Measurements from ENCODE around the gene SBK3. TPM values are rescaled to one million over a fixed set of nuclear protein-coding genes. Genes with fewer than 3 reads are reported as not detected.
"Not testable (repeated sequence)": the region's sequence is repeated elsewhere in the genome, so short reads cannot be mapped to it uniquely, and the experiment has no call there.

The SBK3 gene
- total RNA-seq, 1 donor from 2014 or later, result 16.6 TPM

DNA sequence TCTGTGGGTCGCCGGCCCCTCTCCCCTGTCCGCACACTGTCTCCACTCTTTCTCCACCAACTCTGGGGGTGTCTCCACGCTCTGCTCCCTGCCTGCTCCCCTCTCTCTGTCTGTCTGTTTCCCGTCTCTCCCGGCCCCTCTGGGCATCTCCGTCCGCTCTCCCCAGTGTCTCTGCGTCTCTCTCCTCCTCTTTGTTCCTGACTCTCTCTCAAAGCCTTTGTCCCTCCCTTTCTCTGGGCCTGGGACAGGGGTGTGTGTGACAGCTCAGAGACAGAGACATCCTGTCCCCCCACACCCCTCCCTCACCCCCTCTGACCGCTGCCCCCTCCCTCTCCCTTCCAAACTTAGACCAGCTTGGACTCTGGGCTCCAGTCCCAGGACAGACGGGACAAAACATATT lies 668 bp upstream of the SBK3 start:
- ATAC-seq, result peak; percentile 88
- intact Hi-C loops (cut with micrococcal nuclease), result loop anchor here (2.0 kb wide), 1 partner anchor 35 kb away; the partner anchor contains the start of gene ZNF579
- peak; percentile 73 for DNase-seq

DNA sequence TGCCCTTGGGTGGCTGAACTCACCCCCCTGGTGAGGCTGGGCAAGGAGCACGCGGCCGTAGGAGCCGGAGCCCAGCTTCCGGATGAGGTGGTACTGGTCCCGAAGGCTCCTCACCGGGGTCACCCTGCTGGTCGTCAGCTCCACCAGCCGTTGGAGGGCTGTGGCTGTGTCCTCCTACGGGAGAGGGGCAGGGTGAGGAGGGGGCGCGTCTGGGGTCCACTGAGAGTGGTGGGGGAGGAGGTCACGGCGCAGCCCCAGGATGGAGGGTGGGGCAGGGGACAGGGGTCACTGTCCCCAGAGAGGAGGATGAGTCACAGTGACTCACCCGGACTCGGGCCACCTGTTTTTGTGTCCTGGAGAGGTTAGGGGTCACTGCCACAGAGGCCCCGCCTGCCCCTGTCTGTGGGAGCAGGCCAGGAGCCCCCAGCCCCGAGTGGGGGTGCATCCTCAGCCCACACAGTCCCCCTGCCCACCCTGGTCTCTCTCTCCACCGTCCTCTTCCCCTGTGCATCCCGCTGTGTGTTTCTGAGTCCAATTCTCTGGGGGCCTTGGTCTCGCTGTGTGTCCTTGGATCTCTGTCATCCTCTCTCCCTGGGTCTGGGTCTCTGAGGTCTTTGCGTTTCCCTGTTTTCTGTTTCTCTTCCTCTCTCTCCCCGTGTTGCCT lies 435 bp downstream of the SBK3 start:
- intact Hi-C loops (cut with micrococcal nuclease), result no loop called here
- ATAC-seq (no peak), DNase-seq (no peak)

DNA sequence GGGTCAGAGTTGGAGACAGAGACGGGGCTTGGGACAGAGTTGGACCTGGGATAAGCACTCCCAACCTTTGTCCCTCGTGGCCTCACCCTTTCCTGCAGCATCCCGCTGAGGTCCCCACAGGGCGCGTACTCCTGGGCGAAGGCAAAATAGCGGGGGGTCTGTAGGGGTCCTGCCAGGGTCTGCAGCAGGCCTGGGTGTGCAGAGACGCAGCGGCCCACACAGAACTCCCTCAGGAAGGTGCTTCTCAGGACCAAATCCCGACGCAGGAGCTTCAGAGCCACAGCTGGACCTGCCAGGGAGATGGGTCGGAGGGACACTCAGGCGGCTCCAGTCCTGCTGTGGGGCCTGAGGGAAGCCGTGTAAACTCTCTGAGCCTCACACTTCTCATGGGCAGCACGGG lies 1.3 kb downstream of the SBK3 start:
- ATAC-seq, result no peak
- no peak for DNase-seq
- intact Hi-C loops (cut with micrococcal nuclease), result no loop called here

DNA sequence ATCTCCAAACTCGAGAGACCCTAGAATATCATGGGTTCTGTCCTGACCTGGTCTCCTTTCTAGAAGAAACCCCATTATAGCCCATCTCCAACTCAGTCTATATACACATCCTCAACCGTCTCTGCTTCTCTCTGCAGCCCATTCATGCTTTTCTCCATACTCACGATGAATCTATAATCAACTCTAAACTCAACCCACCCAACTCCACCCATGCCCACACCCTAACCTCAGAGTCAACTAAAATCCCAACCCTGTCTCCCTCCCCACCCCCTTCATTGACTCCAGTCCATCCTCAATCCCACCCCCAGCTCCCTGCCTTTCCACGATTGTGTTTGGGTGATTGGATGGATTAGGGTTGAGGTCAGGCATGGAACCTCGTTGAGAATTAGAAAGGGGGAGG lies 1.8 kb downstream of the SBK3 start:
- ATAC-seq, result no peak
- intact Hi-C loops (cut with micrococcal nuclease), result no loop called here
- DNase-seq, result no peak

DNA sequence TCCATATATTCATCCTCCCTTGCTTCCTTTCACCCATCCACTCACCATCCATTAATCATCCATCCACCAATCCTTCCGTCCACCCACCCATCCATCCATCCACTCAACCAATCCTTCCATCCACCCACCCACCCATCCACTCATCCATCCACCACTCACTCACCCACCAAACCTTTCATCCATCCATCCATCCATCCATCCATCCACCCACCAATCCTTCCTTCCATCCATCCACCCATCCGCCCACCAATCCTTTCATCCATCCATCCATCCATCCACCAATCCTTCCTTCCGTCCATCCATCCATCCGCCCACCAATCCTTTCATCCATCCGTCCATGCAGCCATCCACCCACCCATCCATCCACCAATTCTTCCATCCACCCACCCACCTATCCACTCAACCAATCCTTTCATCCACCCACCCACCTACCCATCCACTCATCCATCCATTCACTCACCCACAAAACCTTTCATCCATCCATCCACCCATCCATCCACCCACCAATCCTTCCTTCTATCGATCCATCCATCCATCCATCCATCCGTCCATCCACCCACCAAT lies 3.0 kb downstream of the SBK3 start:
- intact Hi-C loops (cut with micrococcal nuclease), result no loop called here
- DNase-seq (no peak), ATAC-seq (no peak)

DNA sequence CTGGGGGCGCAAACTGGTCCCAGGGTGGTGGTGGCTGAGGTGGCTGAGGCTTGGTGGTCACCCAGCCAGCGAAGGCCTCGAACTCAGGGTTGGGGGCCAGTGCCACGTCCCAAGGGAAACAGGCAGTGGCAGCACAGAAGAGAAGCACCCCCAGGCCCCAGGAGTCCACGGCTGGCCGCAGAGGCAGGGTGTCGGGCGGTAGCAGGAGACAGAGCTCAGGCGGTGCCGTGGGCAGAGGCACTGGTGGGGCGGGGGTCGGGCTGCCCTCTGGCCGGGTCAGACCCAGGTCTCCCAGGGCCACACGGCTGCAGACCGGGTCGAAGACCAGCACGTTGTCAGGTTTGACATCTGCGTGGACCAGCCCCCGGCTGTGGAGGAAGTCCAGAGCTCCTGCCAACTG lies 4.3 kb downstream of the SBK3 start:
- no peak for DNase-seq
- intact Hi-C loops (cut with micrococcal nuclease), result no loop called here
- no peak for ATAC-seq

DNA sequence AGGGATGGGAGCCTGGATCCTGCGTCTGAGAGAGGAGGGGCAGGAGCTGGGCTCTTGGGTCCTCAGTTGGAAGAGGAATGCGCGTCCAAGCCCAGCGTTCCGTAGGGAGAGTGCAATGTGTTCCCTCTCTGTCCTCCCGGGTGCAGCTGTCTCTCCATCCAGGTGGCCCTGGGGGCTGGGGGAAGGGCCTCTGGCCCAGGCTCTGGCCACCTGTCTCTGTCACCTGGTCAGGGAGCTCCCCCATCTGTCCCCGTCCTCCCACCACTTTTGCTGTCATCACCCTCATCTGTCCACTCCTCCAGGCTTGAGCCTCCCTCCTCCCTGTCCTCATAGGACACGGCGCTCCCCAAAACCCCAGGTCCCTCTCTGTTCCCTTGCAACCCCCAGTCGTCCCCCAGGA lies 4.7 kb downstream of the SBK3 start:
- intact Hi-C loops (cut with micrococcal nuclease), result no loop called here
- DNase-seq, result no peak
- ATAC-seq, result no peak

DNA sequence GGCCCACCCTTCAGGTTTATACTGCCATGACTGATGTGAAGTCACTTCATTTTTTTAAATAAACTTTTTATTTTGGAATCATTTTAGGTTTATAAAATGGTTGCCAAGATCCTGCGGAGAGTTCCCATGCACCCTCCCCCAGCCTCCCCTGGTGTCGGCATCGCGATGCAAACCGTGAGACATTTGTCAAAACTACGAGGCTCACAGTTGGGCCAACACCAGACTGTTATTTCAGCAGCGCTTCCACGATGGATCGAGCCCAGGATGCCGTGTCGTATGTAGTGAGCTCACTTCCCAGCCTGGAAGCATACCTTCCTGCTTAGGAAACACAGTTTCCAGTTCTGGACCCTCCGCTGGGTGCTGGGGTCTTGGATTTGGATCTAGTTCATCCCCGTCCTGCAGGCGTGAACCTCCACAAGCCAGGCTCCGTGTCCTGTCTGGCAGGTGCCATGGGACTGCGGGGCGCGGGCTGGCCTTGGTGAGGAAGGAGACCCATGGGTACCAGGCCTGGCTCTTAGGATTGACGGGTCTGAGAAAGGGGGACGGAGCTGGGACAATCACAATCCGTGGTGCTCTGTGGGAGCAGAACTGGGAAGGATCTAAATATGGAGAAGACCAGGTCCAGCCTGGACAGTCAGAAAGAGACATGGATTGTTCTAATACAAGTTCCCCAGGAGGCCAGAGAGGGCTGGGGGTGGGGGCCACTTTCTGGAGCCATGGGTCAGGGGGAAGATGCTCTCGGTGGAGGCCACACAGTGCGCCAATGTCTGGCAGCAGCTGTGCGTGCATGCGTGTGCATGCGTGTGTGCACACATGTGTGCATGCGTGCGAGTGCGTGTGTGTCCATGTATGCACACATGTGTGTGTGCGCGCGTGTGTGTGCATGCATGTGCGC lies 6.0 kb downstream of the SBK3 start:
- DNase-seq, result no peak
- intact Hi-C loops (cut with micrococcal nuclease), result no loop called here
- no peak for ATAC-seq

DNA sequence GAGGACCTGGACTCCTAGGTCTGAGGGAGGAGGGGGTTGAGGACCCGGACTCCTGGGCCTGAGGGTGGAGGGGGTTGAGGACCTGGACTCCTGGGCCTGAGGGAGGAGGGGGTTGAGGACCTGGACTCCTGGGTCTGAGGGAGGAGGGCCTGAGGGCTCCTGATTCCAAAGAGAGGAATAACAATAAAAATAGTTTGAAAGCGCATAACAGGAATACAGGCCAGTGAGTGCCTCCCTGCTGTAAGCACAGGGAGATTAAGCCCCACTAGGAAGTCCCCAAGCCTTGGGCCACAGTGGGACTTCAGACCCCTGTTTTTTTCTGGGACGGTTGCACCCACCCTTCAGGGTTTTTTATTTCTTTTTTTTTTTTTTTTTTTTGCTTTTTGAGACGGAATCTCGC lies 7.2 kb downstream of the SBK3 start:
- DNase-seq (no peak), ATAC-seq (no peak)
- intact Hi-C loops (cut with micrococcal nuclease), result no loop called here

DNA sequence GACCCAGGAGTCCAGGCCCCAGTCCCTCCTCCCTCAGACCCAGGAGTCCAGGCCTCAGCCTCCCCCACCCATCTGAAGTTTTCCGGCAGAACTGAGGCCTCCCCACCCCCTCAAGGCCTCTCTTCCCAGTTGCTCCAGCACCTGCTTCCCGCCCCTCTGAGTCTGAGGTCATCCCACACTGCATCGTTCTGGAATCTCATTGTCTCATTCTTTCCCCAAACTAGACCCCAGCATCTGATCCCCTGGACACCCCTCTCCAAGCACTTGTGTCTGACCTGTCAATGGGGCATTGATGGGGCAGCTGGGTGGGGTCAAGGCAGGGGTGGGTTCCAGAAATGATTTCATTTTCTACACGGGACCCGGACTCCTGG lies 7.6 kb downstream of the SBK3 start:
- no peak for ATAC-seq
- DNase-seq, result no peak
- intact Hi-C loops (cut with micrococcal nuclease), result no loop called here

DNA sequence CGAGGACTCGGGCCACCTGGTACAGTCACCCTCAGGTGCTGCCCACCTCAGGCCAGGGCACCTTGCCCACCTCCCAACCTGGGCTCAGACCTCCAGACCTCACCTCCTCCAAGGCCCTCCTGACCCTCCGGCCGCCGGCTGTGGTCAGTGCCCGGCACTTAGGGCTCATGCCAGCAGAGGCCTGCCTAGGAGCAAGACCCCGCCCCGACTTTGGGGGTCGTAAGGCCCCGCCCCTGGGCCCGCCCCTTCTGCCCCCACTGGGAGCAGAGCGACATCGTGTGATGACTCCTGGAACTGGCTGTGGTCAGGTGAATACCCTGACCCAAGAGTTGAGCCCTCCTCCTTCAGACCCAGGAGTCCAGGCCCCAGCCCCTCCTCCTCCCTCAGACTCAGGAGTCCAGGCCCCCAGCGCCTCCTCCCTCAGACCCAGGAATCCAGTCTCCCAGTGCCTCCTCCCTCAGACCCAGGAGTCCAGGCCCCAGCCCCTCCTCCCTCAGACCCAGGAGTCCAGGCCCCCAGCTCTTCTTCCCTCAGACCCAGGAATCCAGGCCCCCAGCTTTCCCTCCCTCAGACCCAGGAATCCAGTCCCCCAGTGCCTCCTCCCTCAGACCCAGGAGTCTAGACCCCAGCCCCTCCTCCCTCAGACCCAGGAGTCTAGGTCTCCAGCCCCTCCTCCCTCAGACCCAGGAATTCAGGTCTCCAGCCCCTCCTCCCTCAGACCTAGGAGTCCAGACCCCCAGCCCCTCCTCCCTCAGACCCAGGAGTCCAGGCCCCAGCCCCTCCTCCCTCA lies 8.2 kb downstream of the SBK3 start, which contains the start of gene SBK2:
TSS of gene SBK2 (minus strand) at position 183 of the 790 bp plus-strand sequence. CDS start 839 bp downstream, outside the sequence.
- DNase-seq (peak; percentile 56), ATAC-seq (peak; percentile 40)
- intact Hi-C loops (cut with micrococcal nuclease), result no loop called here

DNA sequence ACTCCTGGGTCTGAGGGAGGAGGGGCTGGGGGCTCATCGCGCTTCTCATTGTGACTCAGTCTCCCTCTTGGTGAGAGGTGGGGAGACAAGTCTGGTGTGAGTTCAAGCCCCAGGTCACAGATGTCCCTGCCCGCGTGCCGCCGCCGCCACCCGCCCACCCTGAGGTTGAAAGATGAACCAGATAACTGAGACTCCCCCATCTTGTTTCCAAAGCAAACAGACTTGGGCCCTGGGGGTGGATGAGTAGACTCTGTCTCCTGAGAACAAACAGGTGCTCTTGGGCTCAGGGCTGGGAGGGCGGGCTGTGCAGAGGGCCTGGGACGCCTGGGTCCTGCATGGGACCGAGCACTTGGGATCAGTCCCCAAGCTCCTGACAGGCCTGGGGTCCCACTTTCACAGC lies 9.0 kb downstream of the SBK3 start:
- DNase-seq (no peak), ATAC-seq (no peak)
- intact Hi-C loops (cut with micrococcal nuclease), result no loop called here

DNA sequence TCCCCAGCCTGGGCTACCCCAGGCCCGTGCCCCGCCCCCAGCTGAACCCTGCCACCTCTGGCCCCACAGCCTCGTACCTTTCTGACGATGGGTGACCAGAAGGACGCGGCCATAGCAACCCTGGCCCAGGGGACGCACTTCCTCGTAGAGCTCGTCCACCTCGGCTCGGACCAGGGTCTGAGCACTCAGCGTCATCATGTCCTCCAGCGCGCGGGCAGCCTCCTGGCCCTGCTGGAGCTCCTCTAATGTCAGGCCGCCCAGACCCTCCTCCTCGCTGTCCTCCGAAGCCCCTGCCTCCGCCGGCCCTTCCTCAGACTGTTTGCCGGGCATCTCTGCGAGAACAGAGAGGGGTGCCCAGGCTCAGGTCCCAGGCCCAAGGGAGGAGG lies 9.4 kb downstream of the SBK3 start:
- intact Hi-C loops (cut with micrococcal nuclease), result no loop called here
- DNase-seq (no peak), ATAC-seq (no peak)

DNA sequence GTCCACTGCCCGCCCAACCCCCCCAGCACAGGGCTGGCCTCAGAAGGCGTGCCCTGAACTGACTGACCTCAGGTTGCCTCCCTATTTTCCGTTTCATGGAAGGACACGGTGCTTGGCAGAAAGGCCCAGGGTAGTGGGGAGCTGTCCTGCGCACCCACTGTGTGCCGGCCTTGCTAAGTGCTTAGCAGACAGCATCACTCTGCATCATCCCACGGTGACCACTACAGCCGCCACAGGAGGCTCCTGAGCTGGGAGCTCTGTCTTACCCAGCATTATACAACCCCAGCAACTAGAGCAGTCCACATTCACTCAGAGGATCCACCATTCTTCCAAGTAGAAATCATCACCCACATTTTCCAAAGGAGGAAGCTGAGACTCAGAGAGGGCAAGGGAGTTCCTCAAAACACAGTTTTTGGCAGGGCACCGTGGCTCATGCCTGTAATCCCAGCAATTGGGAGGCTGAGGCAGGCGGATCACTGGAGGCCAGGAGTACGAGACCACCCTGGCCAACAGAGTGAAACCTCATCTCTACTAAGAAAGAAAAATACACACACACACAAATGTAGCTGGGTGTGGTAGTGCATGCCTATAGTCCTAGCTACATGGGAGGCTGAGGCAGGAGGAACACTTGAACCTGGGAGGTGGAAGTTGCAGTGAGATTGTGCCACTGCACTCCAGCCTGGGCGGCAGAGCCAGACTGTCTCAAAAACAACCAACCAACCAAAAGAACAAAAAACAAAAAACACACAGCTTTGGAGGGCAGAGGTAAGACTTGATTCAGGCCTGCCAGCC lies 10.0 kb downstream of the SBK3 start:
- DNase-seq (no peak), ATAC-seq (no peak)
- intact Hi-C loops (cut with micrococcal nuclease), result no loop called here

DNA sequence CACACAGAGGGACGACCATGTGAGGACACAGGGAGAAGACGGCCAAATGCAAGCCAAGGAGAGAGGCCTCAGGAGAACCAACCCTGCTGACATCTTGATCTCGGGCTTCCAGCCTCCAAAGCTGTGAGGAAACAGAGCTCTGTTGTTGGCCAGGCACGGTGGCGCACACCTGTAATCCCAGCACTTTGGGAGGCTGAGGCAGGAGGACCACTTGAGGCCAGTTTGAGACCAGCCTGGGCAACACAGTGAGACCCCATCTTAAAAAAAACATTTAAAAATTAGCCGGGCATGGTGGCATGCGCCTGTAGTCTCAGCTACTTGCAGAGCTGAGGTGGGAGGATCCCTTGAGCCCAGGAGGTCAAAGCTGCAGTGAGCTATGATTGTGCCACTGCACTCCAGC lies 11.1 kb downstream of the SBK3 start:
- ATAC-seq; intact Hi-C loops (cut with micrococcal nuclease); DNase-seq: not testable (repeated sequence)

DNA sequence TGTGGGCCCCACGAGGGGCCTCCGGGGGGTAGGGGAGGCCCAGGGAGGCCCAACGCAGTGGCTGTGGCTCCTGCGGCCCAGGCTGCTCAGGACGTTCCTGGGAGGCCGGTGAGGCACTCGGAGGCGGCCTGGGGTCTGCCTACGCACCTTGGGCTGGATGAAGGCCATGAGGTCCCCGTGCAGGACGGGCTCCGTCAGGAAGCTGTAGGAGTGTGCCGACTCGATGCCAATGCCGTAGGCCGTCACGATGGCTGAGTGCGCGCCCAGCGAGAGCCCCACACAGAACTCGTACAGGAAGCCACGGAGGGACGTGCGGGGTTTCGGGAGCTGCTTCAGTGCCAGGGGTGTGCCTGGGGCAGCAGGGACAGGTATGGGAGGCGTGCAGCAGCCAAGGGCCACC lies 14.3 kb downstream of the SBK3 start:
- intact Hi-C loops (cut with micrococcal nuclease), result no loop called here
- DNase-seq (no peak), ATAC-seq (no peak)

DNA sequence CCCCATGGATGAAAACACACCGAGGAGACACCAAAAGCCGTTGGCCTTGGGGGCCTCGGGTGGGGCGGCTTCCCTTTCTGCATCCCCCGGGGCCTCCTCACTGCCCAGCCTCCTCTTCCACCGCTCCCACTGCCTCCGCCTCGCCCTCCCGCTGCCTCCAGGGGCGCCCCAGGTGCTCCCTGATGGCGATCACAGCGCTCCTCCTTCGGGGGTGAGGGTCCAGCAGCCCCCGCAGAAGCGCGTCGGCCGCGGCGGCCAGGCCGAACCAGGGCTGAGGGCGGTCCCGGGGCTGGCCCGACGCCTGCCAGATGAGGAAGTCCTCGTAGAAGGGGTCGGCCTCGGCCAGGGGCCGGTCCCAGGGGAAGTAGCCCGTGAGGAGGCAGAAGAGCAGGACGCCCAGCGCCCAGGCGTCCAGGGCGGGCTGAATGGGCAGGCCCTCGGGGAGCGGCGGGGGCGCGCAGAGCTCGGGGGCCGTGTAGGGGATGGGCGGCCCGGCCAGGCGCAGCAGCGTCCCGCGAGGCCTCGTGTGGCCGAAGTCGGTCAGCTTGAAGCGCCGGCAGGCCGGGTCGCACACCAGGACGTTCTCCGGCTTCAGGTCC lies 15.6 kb downstream of the SBK3 start:
- no peak for ATAC-seq
- intact Hi-C loops (cut with micrococcal nuclease), result no loop called here

DNA sequence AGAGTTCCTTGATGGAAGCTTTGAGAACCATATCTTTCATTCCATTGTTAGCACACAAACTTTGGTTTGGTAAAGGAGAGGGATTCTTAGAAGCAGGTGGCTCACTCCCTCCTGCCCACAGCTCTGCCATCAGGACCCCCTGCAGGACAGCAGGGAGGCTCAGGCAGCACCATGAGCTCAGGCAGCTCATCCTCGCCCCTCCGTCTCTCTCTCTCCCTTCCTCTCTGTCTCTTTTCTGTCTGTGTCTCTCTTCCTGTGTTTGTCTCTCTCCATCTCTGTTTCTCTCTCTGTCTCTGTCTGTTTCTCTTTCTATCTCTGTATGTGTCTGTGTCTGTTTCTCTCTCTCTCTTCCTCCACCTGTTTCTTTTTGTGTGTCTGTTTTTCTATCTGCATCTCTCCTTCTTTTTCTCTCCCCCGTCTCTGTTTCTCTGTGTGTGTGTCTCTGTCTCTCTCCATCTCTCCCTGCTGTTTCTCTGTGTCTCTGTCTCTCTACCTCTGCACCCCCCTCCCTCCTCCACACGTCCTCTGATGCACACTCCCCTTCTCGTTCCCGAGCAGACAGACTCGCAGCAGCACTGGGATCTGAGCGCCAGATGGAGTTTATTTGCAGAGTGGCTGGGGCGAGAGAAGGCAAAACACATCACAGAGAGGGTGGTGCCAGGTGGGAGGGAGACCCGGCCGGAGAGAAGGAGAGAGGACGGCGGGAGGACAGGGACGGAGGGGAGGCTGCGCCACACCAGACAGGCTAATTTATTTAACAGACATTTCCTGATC lies 17.1 kb downstream of the SBK3 start:
- DNase-seq (no peak), ATAC-seq (no peak)
- intact Hi-C loops (cut with micrococcal nuclease), result no loop called here

More for the DNA sequence above, 15.6 kb downstream of the SBK3 start:
- no peak for DNase-seq
